Caki2 (cell line): ENCODE data around the gene B3GNT4. TPM values are rescaled to one million over a fixed set of nuclear protein-coding genes. Genes with fewer than 3 reads are reported as not detected.
"Not testable (repeated sequence)": the region's sequence is repeated elsewhere in the genome, so short reads cannot be mapped to it uniquely, and the experiment has no call there.

Experiments
- DNase-seq: peaks from one replicate; pipeline ENCODE4 v3.0.0-alpha.2; 2015; ENCODE audit warnings: low read depth
- in situ Hi-C: cut with HindIII; loops from 2 replicates; pipeline ENCODE4 v1.10.0; 2016; ENCODE audit warnings: low sequenced_read_pairs, low pct_unique_long_range_greater_than_20kb, mixed read lengths
- total RNA-seq: library from RNA; depleted of rRNA; stranded (reverse); fragments of >200 nt; shearing (Covaris generic); gene quantifications from 2 replicates; pipeline ENCODE4 v1.2.3, GENCODE V29; 2014; ENCODE audit warnings: low replicate concordance; rRNA removed

The B3GNT4 gene
- total RNA-seq, 1 experiment from 2014 or later = 1.4 TPM

- DNase-seq = no peak
- in situ Hi-C loops = no loop called here
These were observed 47.0 kb downstream of the B3GNT4 start for GRCh38 chr12:122250536-122250935.

GRCh38 chr12:122258462-122258861, 55.0 kb downstream of the B3GNT4 start:
- DNase-seq, in situ Hi-C loops: not testable (repeated sequence)

Other genes with a start within 250 kb of the B3GNT4 start
- 23.8 and 28.8 TPM in 2 replicates for gene BCL7A, start 181.8 kb upstream of the B3GNT4 start, total RNA-seq
- gene MLXIP, start 125.0 kb upstream of the B3GNT4 start, total RNA-seq = 5.0 and 7.0 TPM in 2 replicates
- gene IL31, start 29.5 kb upstream of the B3GNT4 start, total RNA-seq = not detected in 2 replicates
- gene LRRC43, start 20.6 kb upstream of the B3GNT4 start, total RNA-seq = not detected in 2 replicates
- 93.5 and 116 TPM in 2 replicates for gene DIABLO, start 22.3 kb downstream of the B3GNT4 start, total RNA-seq
- 15.5 and 23.4 TPM in 2 replicates for gene VPS33A, start 62.8 kb downstream of the B3GNT4 start, total RNA-seq
- gene CLIP1, start 219.0 kb downstream of the B3GNT4 start, total RNA-seq = 26.9 and 28.4 TPM in 2 replicates